Smooth muscle cell (in vitro differentiated cells): Measurements from ENCODE around the gene EIF2D. TPM values are rescaled to one million over a fixed set of nuclear protein-coding genes. Genes with fewer than 3 reads are reported as not detected.

Experiments
- DNase-seq: peaks from one replicate; lab custom pipeline; 2025; ENCODE audit not compliant: unreplicated experiment; lab: John Stamatoyannopoulos, UW
- H2AFZ ChIP-seq: fragments of 200-600 bp; sonication (generic); 2 replicates; pipeline ENCODE4 v1.6.0; 2016; ENCODE audit warnings: antibody characterized with exemption, low read depth, mild to moderate bottlenecking
- H3F3A ChIP-seq: fragments of 200-600 bp; sonication (generic); 2 replicates; pipeline ENCODE4 v1.6.0; 2017; ENCODE audit warnings: antibody characterized with exemption, low read depth
- H3K27ac ChIP-seq: fragments of 200-600 bp; sonication (generic); 2 replicates; pipeline ENCODE4 v1.5.1; 2016; ENCODE audit warnings: low read depth, mild to moderate bottlenecking
- H3K27me3 ChIP-seq: fragments of 200-600 bp; sonication (generic); 2 replicates; pipeline ENCODE4 v1.6.1; 2016; ENCODE audit warnings: low read depth, mild to moderate bottlenecking
- H3K36me3 ChIP-seq: fragments of 200-600 bp; sonication (generic); 2 replicates; pipeline ENCODE4 v1.5.1; 2016; ENCODE audit warnings: low read depth
- H3K4me1 ChIP-seq: fragments of 200-600 bp; sonication (generic); 2 replicates; pipeline ENCODE4 v1.5.1; 2016; ENCODE audit warnings: low read depth
- H3K4me2 ChIP-seq: fragments of 200-600 bp; sonication (generic); 2 replicates; pipeline ENCODE4 v1.6.0; 2016; ENCODE audit warnings: mild to moderate bottlenecking
- H3K4me3 ChIP-seq: fragments of 200-600 bp; sonication (generic); 2 replicates; pipeline ENCODE4 v1.5.1; 2016; ENCODE audit warnings: mild to moderate bottlenecking
- H3K79me2 ChIP-seq: fragments of 200-600 bp; sonication (generic); 2 replicates; pipeline ENCODE4 v1.6.0; 2016; ENCODE audit warnings: low read depth, mild to moderate bottlenecking
- H3K9ac ChIP-seq: fragments of 200-600 bp; sonication (generic); 2 replicates; pipeline ENCODE4 v1.6.0; 2016; ENCODE audit warnings: low read depth
- H3K9me3 ChIP-seq: fragments of 200-600 bp; sonication (generic); replicated peaks from 2 replicates; pipeline ENCODE4 v1.5.1; 2016; ENCODE audit warnings: low read depth
- H4K20me1 ChIP-seq: fragments of 200-600 bp; sonication (generic); 2 replicates; pipeline ENCODE4 v1.6.0; 2016; ENCODE audit warnings: low read depth
- CTCF ChIP-seq: fragments of 200-600 bp; sonication (generic); IDR thresholded peaks from 2 replicates; pipeline ENCODE4 v1.5.1; 2017; ENCODE audit warnings: borderline replicate concordance, mild to moderate bottlenecking, antibody characterized with exemption; ENCODE audit not compliant: insufficient read depth, poor library complexity, severe bottlenecking
- WGBS: methylation state at CpG from one replicate; pipeline ENCODE4 v1.1.7; 2016; ENCODE audit warnings: low lambda C conversion rate; 5-methylcytosine and 5-hydroxymethylcytosine counted together
- polyA plus RNA-seq: library from polyadenylated mRNA; unstranded; fragments of >200 nt; fragmentation: Nextera tagmentation; extraction: Ambion mirVana; gene quantifications from 2 replicates; pipeline ENCODE4 v1.2.1, GENCODE V29; 2016
- total RNA-seq: library from RNA; depleted of rRNA; stranded (reverse); fragments of >200 nt; gene quantifications from 2 replicates; pipeline ENCODE4 v1.2.3, GENCODE V29; 2014

The EIF2D gene
- total and polyA plus RNA-seq, 2 experiments from 2014 or later: 22.8 to 28.9 TPM

- Histone ChIP-seq H4K20me1 (no peaks in the 10 kb centered on the region), H3K4me3 (no peak overlapping the region), H2AFZ (no peak overlapping the region), H3K27ac (no peak overlapping the region), H3K27me3 (no peaks in the 10 kb centered on the region), H3K9ac (no peak overlapping the region), H3K9me3 (no peaks in the 10 kb centered on the region), H3K36me3 (no peaks in the 10 kb centered on the region), H3K4me2 (no peak overlapping the region), H3K4me1 (peaks cover 6% of the 10 kb centered on the region), H3F3A (no peaks in the 10 kb centered on the region), H3K79me2 (peaks cover 11% of the 10 kb centered on the region)
- WGBS: 94% methylated on average over 4 of the region's 4 CpGs
- no peak for DNase-seq
- TF ChIP-seq CTCF: no peak
These were observed 2.9 kb downstream of the EIF2D start for GRCh38 chr1:206609229-206609991.

- H4K20me1 ChIP-seq: no peaks in the 10 kb centered on the region
- H3K4me3 ChIP-seq: no peak overlapping the region
- no peaks in the 10 kb centered on the region for H3F3A ChIP-seq
- no peaks in the 10 kb centered on the region for H3K9me3 ChIP-seq
- TF ChIP-seq CTCF: peak; percentile 65
- no peak overlapping the region for H3K4me2 ChIP-seq
- H3K36me3 ChIP-seq: no peaks in the 10 kb centered on the region
- H3K4me1 ChIP-seq: peaks cover 6% of the 10 kb centered on the region
- no peak for DNase-seq
- H2AFZ ChIP-seq: no peak overlapping the region
- H3K79me2 ChIP-seq: peaks cover 11% of the 10 kb centered on the region
- 83% methylated on average over 7 of the region's 7 CpGs for WGBS
- H3K27ac ChIP-seq: no peak overlapping the region
- H3K27me3 ChIP-seq: no peaks in the 10 kb centered on the region
- no peak overlapping the region for H3K9ac ChIP-seq
These were observed 4.1 kb downstream of the EIF2D start for GRCh38 chr1:206608108-206608698.

GRCh38 chr1:206606867-206607266, 5.4 kb downstream of the EIF2D start:
- H4K20me1 ChIP-seq: no peaks in the 10 kb centered on the region
- peaks cover 6% of the 10 kb centered on the region for H3K4me1 ChIP-seq
- H3K36me3 ChIP-seq: no peaks in the 10 kb centered on the region
- no peak overlapping the region for H3K27ac ChIP-seq
- no peaks in the 10 kb centered on the region for H3K9me3 ChIP-seq
- 67% methylated on average over 3 of the region's 3 CpGs for whole genome bisulfite sequencing
- no peaks in the 10 kb centered on the region for H3F3A ChIP-seq
- peaks cover 11% of the 10 kb centered on the region for H3K79me2 ChIP-seq
- H3K9ac ChIP-seq: no peak overlapping the region
- no peaks in the 10 kb centered on the region for H3K27me3 ChIP-seq
- no peak overlapping the region for H3K4me2 ChIP-seq
- H2AFZ ChIP-seq: no peak overlapping the region
- peak; percentile 32 for TF ChIP-seq CTCF
- H3K4me3 ChIP-seq: no peak overlapping the region
- DNase-seq: no peak
